Right renal cortex interstitium (tissue), 3 donors: ENCODE data around the gene TMEM156. TPM values are rescaled to one million over a fixed set of nuclear protein-coding genes. Genes with fewer than 3 reads are reported as not detected.

Experiments
- DNase-seq, 3 donors: peaks; one replicate each; pipeline ENCODE4 v3.0.0-alpha.2; 2013; ENCODE audit warnings: low read depth in 3 of 3, low spot score in 2 of 3
- polyA plus RNA-seq, 3 donors: library from polyadenylated mRNA; unstranded; fragments of 120-200 nt; gene quantifications; one replicate each; pipeline ENCODE4 v1.2.1, GENCODE V29; 2013; ENCODE audit not compliant: insufficient read length in 3 of 3

Gene TMEM156
- polyA plus RNA-seq, 3 donors: 2.8 to 4.9 (median 4.8) TPM

DNA sequence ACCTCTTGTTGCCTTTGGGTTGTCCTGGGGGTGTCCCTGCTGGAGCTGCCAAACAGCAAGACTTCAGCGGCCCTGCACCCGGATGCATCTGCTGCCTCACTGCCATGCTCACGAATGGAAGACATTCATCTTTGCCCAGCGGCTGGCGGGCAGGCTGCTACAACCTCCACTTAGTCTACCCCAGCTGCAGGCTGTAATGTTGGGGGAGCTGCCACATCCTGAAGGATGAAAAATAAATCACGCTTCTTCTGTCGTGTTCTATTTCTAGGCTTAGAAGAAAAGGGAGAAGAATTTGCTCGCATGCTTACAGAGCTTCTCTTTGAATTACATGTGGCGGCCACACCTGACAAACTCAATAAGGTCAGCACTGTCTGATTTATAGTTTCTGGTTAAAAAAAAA lies 103.2 kb downstream of the TMEM156 start:
- no peak for DNase-seq

DNA sequence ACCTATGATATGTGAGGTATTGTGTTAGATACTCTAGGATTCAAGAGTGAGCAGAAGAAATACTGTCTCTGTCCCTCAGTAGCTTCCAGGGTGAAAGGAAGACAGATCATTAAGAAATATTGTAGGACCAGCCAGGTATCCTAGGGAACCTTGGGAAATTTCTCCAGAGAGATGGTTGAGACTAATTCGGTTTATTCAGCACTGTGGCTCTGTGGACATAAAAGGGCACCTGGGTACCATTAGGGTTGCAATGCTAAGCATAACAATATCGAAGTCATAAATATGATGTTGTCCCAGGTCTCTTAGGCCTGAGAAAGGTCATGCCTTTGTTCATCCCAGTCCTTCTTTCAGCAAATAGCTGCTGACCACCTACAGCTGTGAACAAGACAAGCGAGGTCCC lies 103.6 kb downstream of the TMEM156 start:
- no peak for DNase-seq

DNA sequence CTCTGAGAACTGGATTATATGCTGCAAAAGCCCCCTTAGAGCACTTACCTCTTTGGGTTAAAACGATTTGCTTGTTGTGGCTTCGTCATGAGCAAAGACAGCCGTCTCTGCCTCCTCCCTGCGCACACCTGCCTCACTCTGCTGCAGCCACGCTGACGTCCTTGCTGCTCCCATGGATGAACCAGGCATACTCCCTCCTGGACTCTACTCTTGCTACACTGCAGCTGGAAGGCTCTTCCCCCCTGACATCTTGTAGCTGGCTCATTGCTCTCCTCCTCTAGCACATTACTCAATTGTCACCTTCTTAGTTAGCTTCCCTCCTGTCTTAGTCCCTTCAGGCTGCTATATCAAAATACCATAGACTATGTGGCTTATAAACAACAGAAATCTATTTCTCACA lies 105.3 kb downstream of the TMEM156 start:
- no peak for DNase-seq

GRCh38 chr4:38925492-38926413 lies 106.5 kb downstream of the TMEM156 start:
- DNase-seq: no peak

DNA sequence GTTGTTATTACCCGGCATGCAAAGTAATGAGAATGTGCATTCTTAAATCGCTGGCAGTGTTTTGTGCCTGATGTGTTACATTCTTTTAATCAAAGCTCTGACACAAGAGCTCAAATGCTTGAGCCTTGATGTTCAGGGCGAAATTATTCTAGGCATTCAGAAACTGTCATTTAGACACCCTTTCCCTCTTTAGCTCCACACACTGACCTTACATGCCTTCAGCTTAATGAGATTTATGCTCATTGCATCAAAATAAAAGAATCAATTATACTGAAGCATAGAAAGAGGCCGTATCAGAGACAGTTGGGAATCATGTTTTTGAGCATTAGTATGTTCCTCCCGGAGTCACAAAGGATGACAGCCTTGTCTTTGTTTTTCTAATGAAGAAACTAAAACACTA lies 107.9 kb downstream of the TMEM156 start:
- DNase-seq: no peak

GRCh38 chr4:38923746-38924145 lies 108.5 kb downstream of the TMEM156 start:
- no peak for DNase-seq

DNA sequence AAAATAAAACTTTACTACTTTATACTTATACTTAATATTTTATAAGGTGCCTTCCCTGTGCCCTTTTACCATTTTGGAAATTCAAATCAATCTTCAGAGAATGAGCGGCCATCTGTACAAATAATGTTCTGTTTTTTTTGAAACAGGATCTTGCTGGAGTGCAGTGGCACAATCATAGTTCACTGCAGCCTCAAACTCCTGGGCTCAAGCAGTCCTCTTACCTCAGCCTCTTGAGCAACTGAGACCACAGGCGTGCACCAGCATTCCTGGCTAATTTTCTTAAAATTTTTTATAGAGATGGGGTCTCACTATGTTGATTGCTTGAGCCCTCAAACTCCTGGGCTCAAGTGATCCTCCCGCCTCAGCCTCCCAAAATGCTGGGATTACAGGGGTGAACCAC lies 111.1 kb downstream of the TMEM156 start:
- no peak for DNase-seq

GRCh38 chr4:38920677-38921076 lies 111.5 kb downstream of the TMEM156 start:
- DNase-seq: no peak

- DNase-seq: no peak
These were observed 112.0 kb downstream of the TMEM156 start for GRCh38 chr4:38920186-38920585.

DNA sequence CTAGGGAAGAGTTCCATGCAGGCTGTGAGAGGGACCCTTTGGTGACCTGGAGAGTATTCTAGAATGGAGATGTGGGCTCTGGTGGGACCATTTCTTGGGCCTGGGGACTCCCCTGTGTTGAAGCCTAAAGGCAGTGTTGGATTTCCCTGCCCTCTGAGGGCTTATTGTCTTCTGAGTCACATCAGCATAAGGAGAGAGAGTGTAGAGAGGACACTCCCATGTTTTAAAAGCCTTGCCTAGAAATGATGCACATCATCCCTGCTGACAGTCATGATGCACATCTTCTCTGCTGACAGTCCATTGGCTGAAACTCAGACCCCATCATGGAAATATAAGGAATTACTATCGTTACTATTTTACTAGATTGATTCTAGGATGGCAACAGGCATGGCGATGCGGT lies 112.7 kb downstream of the TMEM156 start:
- no peak for DNase-seq

DNA sequence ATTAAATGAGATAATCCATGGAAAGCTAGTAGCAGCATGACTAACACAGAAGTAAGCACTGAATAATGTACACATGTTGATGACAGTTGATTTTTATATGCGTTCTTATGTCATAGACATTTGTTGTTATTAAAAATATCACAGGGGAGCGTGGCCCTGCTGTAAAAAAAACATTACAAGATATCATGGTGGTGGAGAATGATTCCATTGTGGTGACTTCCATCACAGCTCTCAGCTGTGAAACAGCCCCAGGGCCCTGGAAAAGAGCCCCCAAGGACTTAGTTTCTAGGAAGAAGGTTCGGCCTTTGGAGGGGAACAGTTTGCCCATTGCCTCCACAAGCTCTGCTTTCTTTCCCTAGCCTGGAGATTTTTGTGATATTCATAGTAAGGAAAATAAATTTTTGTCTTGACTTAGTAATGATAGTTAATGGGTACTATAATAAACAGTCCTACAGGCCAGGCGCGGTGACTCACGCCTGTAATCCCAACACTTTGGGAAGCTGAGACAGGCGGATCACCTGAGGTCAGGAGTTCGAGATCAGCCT lies 114.7 kb downstream of the TMEM156 start:
- no peak for DNase-seq

Other genes starting within 250 kb of the TMEM156 start
- gene TLR10, start 249.4 kb downstream of the TMEM156 start, polyA plus RNA-seq: under 1 TPM; 0.64 to 0.87 (median 0.65) TPM
- gene TLR1, start 227.6 kb downstream of the TMEM156 start, polyA plus RNA-seq: 1 to 10 TPM; 3.8 to 5.7 (median 4.6) TPM
- gene TLR6, start 175.6 kb downstream of the TMEM156 start, polyA plus RNA-seq: under 1 TPM; 0.58 to 0.74 (median 0.61) TPM
- 10 to 100 TPM; 30.4 to 36.7 (median 32.9) TPM for gene FAM114A1, start 164.6 kb downstream of the TMEM156 start, polyA plus RNA-seq
- gene KLHL5, start 29.8 kb upstream of the TMEM156 start, polyA plus RNA-seq: 10 to 100 TPM; 44.6 to 49.0 (median 47.2) TPM
- 10 to 100 TPM; 88.0 to 90.0 (median 89.7) TPM for gene WDR19, start 150.1 kb upstream of the TMEM156 start, polyA plus RNA-seq